KOPT-K1 (cell line): ENCODE results near the gene AQP12A.

Experiments used
- H3K27ac ChIP-seq: fragments of 200-600 bp; sonication (generic); 2 replicates; pipeline ENCODE4 v1.5.1; 2016; ENCODE audit warnings: antibody characterized with exemption, mild to moderate bottlenecking, low read depth, low read length; ENCODE audit not compliant: poor library complexity, severe bottlenecking
- H3K36me3 ChIP-seq: fragments of 200-600 bp; sonication (generic); 2 replicates; pipeline ENCODE4 v1.5.1; 2017; ENCODE audit warnings: antibody characterized with exemption, mild to moderate bottlenecking, low read length, moderate library complexity; ENCODE audit not compliant: insufficient read depth
- H3K9me3 ChIP-seq: fragments of 200-600 bp; sonication (generic); 2 replicates; pipeline ENCODE4 v1.5.1; 2017; ENCODE audit warnings: antibody characterized with exemption, low read length, mild to moderate bottlenecking; ENCODE audit not compliant: insufficient read depth, poor library complexity, severe bottlenecking

Gene AQP12A

GRCh38 chr2:240707043-240707756 lies 15.5 kb downstream of the AQP12A start:
- Histone ChIP-seq H3K36me3 (no peaks in the 10 kb centered on the region), H3K27ac (no peak overlapping the region), H3K9me3 (no peaks in the 10 kb centered on the region)

- Histone ChIP-seq H3K27ac (no peak overlapping the region), H3K9me3 (no peaks in the 10 kb centered on the region), H3K36me3 (no peaks in the 10 kb centered on the region)
Observed at GRCh38 chr2:240707821-240708220, 16.2 kb downstream of the AQP12A start.

DNA sequence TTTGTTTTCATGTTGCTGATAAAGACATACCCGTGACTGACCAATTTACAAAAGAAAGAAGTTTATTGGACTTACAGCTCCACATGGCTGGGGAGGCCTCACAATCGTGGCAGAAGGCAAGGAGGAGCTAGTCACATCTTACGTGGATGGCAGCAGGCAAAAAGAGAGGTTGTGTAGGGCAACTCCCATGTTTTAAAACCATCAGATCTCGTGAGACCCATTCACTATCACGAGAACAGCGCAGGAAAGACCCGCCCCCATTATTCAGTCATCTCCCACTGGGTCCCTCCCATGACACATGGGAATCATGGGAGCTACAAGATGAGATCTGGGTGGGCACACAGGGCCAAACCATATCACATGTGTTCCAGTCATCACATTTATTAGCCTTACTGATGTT lies 16.8 kb downstream of the AQP12A start:
- H3K9me3 ChIP-seq: no peaks in the 10 kb centered on the region
- no peak overlapping the region for H3K27ac ChIP-seq
- H3K36me3 ChIP-seq: no peaks in the 10 kb centered on the region

- H3K36me3 ChIP-seq: no peaks in the 10 kb centered on the region
- no peaks in the 10 kb centered on the region for H3K9me3 ChIP-seq
- no peak overlapping the region for H3K27ac ChIP-seq
Observed at GRCh38 chr2:240711296-240711695, 19.6 kb downstream of the AQP12A start.

GRCh38 chr2:240711701-240712100 lies 20.0 kb downstream of the AQP12A start:
- no peaks in the 10 kb centered on the region for H3K9me3 ChIP-seq
- H3K27ac ChIP-seq: no peak overlapping the region
- no peaks in the 10 kb centered on the region for H3K36me3 ChIP-seq

DNA sequence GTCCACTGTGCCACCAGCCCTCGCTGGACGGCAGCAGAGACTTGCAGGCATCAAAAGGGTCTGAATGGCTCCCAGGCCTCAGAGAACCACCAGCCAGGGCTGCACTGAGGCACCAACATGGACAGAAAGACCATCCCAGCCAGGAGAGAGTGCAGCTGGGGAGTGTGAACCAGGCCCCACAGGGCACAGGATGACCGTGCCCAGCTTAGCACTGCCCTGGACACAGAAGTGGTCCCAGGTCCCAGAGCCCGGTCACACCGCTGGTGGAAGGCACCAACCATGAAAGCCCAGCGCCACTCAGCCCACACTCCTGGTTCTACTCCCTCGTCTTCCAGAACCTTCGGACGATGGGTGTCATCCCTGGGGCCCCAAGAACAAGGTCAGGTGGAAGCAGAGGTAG lies 20.5 kb downstream of the AQP12A start:
- H3K36me3 ChIP-seq: no peaks in the 10 kb centered on the region
- H3K9me3 ChIP-seq: no peaks in the 10 kb centered on the region
- H3K27ac ChIP-seq: no peak overlapping the region

DNA sequence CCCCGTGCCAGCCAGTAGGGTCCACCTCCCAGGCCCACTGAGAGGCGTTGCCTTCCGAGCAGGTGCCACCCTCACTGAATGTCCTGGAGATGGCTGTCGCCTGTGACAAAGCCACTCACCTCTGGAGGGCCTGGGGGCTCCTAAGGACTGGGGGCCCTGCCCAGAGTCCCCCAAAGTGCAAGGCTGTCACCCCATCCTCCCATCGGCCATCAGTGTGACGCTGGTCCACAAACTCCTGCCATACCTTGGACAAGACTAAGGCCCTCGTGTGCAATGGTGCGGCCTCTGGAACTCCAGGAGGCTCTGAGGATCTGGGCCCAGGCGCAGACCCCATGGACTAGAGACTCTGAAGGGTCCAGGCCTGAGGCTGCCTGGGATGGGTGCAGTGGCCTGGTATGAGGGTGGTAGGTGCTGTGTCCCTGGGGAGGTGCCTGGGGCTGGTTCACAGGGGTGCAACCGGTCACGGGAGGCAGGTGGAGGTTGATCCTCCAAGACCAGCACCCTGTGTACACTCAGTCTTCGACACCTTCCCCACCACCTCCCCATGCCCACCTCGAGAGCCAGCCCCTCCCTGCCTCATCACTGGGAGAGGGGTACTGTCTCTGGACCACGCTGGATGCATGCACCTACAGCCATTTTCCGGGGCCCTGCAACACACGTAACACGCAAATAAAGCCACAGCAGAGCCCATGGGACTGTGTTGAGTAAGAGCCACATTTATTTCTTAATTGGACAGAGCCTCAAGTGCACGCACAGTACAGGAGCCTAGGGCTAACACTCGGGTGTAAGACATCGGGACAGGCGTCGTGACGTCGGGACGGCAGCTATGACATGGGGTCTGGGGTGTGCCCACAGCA lies 21.6 kb downstream of the AQP12A start:
- Histone ChIP-seq H3K36me3 (no peaks in the 10 kb centered on the region), H3K27ac (no peak overlapping the region), H3K9me3 (no peaks in the 10 kb centered on the region)

DNA sequence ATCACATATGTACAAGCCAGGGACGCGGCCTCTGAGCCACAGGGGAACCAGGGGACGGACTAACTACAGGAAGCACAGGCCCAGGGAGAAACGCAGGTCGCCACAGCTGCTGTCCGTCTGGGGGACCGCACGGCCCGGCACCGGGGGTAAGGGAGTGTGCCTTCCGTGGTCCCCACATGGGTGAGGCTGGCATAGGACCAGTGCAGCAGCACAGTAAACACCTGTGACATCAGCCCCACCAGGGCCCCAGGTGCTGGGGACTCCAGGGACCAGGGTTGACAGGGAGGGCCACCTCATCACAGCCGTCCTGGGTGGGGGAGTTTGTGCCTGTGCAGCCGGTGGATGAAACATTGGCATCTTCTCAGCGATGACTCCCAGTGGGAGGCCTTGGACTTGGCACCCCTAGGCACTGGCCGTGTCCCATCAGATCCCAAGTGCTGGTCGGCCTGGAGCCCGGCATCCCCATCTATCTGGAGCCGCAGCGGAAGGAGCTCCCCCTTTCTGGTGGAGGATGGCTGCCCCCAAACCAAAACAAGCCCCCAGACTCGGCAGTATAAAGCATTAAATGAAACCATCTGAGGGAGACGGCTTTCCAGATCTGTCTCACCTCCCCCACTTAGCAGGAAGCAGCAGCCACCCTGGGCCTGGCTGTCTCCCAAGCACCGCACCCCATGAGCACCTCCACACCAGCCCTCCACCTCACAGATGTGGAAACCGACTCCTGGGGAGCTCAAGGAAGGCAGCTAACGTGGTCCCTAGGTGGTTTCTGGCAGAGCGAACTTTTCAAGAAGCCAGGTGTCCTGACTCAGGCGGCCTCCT lies 22.5 kb downstream of the AQP12A start:
- H3K36me3 ChIP-seq: no peaks in the 10 kb centered on the region
- no peaks in the 10 kb centered on the region for H3K9me3 ChIP-seq
- H3K27ac ChIP-seq: no peak overlapping the region

- Histone ChIP-seq H3K36me3 (no peaks in the 10 kb centered on the region), H3K9me3 (no peaks in the 10 kb centered on the region), H3K27ac (no peak overlapping the region)
Observed at GRCh38 chr2:240714747-240715725, 23.4 kb downstream of the AQP12A start.

GRCh38 chr2:240716130-240716798 lies 24.6 kb downstream of the AQP12A start:
- Histone ChIP-seq H3K9me3 (no peaks in the 10 kb centered on the region), H3K36me3 (no peaks in the 10 kb centered on the region), H3K27ac (no peak overlapping the region)

DNA sequence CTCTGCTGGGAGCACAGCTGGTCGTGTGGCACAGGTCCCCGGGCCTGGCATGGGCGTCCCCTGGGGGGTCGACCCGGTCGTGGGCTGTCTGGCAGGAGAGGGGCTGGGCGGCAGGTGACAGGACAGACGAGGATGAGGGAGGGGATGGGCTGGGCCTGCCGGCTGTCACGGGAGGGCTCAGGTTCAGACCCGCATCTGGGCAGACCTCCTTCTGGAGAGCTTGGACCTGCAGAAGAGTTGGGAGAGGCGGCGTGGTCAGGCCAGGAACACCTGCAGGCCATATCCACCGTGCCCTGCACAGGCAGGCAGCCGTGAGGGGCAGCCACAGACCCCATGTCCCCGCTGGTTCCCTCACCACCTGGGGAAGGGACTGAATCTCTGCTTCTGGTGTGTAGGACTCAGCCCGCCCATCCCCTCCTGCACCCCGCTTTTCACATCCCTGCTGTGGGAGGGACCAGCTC lies 25.5 kb downstream of the AQP12A start:
- no peaks in the 10 kb centered on the region for H3K9me3 ChIP-seq
- H3K36me3 ChIP-seq: no peaks in the 10 kb centered on the region
- no peak overlapping the region for H3K27ac ChIP-seq

DNA sequence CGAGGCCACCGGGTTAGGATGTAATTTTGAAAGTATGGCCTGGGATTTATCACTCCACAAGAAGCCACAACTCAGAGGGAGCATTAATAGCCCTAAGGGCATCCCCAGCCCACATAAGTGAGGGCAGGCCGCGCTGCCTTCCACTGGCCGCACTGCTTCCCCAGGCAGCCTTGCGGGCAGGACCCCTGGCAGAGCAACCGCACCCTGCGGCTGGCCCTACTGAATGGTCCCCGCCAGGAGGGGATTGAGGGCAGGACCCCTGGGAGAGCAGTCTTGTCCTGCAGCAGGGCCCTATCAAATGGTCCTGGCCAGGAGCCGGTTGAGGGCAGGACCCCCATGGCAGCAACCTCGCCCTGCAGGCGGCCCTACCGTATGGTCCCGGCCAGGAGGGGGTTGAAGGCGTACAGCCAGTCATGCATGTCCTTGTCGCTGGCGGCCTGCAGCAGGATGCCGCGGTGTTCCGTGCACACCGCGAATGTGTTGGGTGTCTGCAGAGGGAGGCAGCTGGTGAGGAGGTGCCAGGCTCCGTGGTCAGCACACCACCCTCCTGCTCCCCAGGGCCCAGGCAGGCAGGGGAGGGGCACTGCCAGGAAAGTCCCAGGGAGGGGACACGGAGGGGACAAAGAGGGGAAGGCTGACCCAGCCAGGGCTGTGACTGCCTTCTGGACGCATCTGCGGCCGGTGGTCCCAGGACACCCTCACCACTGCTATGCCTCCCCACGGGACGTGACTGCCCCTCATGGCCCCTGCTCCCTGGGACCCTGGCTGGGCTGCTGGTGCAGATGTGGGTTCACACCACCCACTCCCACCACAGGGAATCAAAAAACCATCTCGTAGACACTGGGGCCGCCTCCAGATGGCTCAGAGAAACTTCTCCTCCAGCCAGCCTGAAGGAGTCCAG lies 26.3 kb downstream of the AQP12A start:
- H3K36me3 ChIP-seq: no peaks in the 10 kb centered on the region
- no peak overlapping the region for H3K27ac ChIP-seq
- H3K9me3 ChIP-seq: no peaks in the 10 kb centered on the region

DNA sequence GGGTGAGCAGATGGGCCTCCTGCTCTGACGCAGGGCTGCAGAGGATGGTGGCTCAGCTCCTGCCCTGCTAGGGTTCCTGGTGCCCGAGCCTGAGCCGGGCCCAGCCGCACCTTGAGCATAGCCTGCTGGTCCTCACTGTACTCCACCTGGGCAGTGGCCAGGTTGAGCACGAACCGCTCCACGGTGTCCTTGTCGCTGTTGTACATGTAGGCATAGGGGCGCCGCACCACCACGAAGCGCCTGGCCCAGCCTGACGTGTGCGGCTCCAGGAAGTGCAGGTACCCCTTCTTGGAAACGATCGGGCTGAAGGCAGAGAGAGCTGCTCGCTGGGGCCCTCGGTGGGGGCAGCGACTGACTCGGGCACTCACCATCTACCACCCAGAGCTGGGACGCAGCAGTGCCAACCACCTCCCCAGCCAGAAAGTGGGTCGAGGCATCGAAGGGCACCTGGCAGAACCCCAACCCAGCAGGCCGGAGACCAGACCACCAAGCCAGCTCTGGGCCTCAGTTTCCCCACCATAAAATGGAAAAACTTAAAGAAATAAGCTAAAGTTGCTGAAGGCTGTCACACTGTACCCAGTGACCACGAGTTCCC lies 27.3 kb downstream of the AQP12A start:
- Histone ChIP-seq H3K36me3 (no peaks in the 10 kb centered on the region), H3K9me3 (no peaks in the 10 kb centered on the region), H3K27ac (no peak overlapping the region)
